Ovary (tissue), 3 donors: ENCODE measurements around the gene FIGNL1.

Experiments
- POLR2A ChIP-seq: fragments of 450-650 bp; IDR thresholded peaks from one replicate; pipeline ENCODE4 v1.6.1; 2017; ENCODE audit warnings: antibody characterized with exemption, mild to moderate bottlenecking, moderate library complexity
- TF ChIP-seq, protein P1 (sequence below), 3 donors: fragments of 450-650 bp in 2 of 3; fragments of 200-600 bp in 1 of 3; IDR thresholded peaks; one replicate each; pipeline versions ENCODE4 v1.5.1 to v1.8.0; 2016 to 2022; ENCODE audit warnings: antibody characterized with exemption in 3 of 3, mild to moderate bottlenecking in 1 of 3
- donor health status: DM: no; HTN: no; CAD: no.

DNA sequence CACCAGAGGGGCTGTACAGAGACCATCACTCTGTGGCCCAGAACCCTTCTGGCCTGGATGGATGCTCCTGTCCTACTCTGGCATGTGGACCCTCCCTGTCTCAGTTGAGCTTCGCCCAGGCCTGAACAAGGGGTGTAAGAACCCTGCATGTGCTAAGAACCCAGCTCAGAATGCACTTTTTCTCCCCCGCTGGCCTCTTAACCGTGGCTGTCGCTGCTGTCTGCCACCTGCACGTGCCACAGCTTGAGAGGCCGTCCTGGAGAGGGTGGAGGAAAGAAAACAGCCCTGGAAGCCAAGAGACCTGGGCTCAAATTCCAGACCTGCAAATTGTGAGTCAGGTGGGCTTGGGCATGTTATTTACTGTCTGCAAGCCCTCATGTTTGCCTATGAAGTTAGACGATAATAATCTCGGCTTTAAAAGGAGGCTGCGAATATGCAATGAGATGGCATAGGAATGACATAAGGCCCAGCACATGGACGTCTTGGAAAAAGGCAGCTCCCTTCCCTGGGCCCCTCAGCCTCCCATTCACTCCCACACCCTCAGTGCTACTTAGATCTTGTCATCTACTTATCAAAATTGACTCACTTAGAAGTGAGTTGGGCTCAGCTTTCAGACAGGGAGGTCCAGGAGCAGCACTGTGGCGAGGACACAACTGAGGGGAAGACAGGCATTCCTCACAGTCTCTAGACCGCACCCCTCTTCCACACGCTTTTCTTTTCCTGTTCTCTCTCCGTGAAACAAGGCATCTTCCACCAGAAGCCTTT, 31.4 kb downstream of the FIGNL1 start:
- TF ChIP-seq, protein P1, sequence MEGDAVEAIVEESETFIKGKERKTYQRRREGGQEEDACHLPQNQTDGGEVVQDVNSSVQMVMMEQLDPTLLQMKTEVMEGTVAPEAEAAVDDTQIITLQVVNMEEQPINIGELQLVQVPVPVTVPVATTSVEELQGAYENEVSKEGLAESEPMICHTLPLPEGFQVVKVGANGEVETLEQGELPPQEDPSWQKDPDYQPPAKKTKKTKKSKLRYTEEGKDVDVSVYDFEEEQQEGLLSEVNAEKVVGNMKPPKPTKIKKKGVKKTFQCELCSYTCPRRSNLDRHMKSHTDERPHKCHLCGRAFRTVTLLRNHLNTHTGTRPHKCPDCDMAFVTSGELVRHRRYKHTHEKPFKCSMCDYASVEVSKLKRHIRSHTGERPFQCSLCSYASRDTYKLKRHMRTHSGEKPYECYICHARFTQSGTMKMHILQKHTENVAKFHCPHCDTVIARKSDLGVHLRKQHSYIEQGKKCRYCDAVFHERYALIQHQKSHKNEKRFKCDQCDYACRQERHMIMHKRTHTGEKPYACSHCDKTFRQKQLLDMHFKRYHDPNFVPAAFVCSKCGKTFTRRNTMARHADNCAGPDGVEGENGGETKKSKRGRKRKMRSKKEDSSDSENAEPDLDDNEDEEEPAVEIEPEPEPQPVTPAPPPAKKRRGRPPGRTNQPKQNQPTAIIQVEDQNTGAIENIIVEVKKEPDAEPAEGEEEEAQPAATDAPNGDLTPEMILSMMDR (IDR thresholded peaks at IDR 0.05): no peak
- no peak for TF ChIP-seq POLR2A
